PC-3 (cell line): Measurements from ENCODE around the gene PCDHGC4.

Source experiments
- CTCF ChIP-seq: fragments of 300-600 bp; sonication (generic); conservative IDR thresholded peaks from 2 replicates; pipeline ENCODE4 v1.5.1; 2017; ENCODE audit warnings: antibody characterized with exemption, low read depth, mild to moderate bottlenecking, low read length
- EZH2 ChIP-seq: fragments of 300-600 bp; sonication (generic); IDR thresholded peaks from one replicate; pipeline ENCODE4 v1.6.1; 2017; ENCODE audit warnings: antibody characterized with exemption, mild to moderate bottlenecking, low read length; ENCODE audit not compliant: unreplicated experiment
- EZH2phosphoT487 ChIP-seq: fragments of 300-600 bp; sonication (generic); IDR thresholded peaks from 2 replicates; pipeline ENCODE4 v1.6.1; 2018; ENCODE audit warnings: mild to moderate bottlenecking, antibody characterized with exemption, low read length, borderline replicate concordance

- TF ChIP-seq CTCF (no peak), EZH2 (no peak), EZH2phosphoT487 (no peak)
Measured at GRCh38 chr5:141512911-141513626, 28.2 kb downstream of the PCDHGC4 start.
